Body of pancreas (tissue), 4 donors: Measurements from ENCODE around the gene ZMYND10. TPM values are rescaled to one million over a fixed set of nuclear protein-coding genes. Genes with fewer than 3 reads are reported as not detected.

Experiments
- ATAC-seq: fragments of 150-250 bp; one replicate; pipeline ENCODE4 v1.9.1; 2016
- DNase-seq, 4 donors: peaks; one replicate each; pipeline ENCODE4 v3.0.0-alpha.2; 2019
- H3K27ac ChIP-seq, 4 donors: fragments of 200-600 bp; sonication (generic); 1 replicate in 3 of 4; 2 replicates in 1 of 4; pipeline versions ENCODE4 v1.5.1 to v1.6.1; 2016 to 2019; ENCODE audit warnings: mild to moderate bottlenecking in 1 of 4, mixed read lengths in 1 of 4, moderate library complexity in 1 of 4
- H3K27me3 ChIP-seq, 2 donors: fragments of 200-600 bp; sonication (generic); one replicate each; pipeline ENCODE4 v1.6.0; 2016; ENCODE audit warnings: mild to moderate bottlenecking in 1 of 2
- H3K36me3 ChIP-seq, 2 donors: fragments of 200-600 bp; sonication (generic); replicated peaks in 1 of 2; 2 replicates each; pipeline ENCODE4 v1.5.1; 2016; ENCODE audit warnings: low read depth in 2 of 2; ENCODE audit not compliant: insufficient read depth in 1 of 2
- H3K4me1 ChIP-seq: fragments of 200-600 bp; sonication (generic); one replicate; pipeline ENCODE4 v1.6.0; 2016
- H3K4me3 ChIP-seq, 2 donors: fragments of 200-600 bp; sonication (generic); 1 replicate in 1 of 2; 2 replicates in 1 of 2; pipeline ENCODE4 v1.5.1; 2016 to 2019
- H3K9me3 ChIP-seq, 3 donors: fragments of 200-600 bp; sonication (generic); 1 replicate in 2 of 3; 2 replicates in 1 of 3; pipeline ENCODE4 v1.5.1; 2016
- CTCF ChIP-seq, 7 experiments: fragments of 450-650 bp in 4 of 7; fragments of 200-600 bp in 3 of 7; sonication (generic) in 3 of 7; IDR thresholded peaks; one replicate each; pipeline ENCODE4 v1.5.1; 2016 to 2019; ENCODE audit warnings: antibody characterized with exemption in 7 of 7
- POLR2A ChIP-seq, 3 donors: fragments of 450-650 bp; IDR thresholded peaks; one replicate each; pipeline ENCODE4 v1.6.1; 2016; ENCODE audit warnings: antibody characterized with exemption in 3 of 3, mild to moderate bottlenecking in 2 of 3
- WGBS, 2 donors: methylation state at CpG; one replicate each; pipeline ENCODE4 v1.1.5; 2017; 5-methylcytosine and 5-hydroxymethylcytosine counted together
- intact Hi-C: fragments of 100-400 bp; cut with DNase I; formaldehyde crosslinking; loops from one replicate; pipeline ENCODE4 v1.15.1; 2023
- total RNA-seq, 2 donors: library from RNA; depleted of rRNA; stranded (reverse); fragments of >200 nt; gene quantifications; one replicate each; pipeline ENCODE4 v1.1.0, GENCODE V29; 2016

ZMYND10 gene
- total RNA-seq, 2 donors from 2014 or later, result 1.3 to 2.3 TPM

- peak in 3 of 4 donors; percentile 43 to 73 (median 72) for DNase-seq
- Histone ChIP-seq H3K4me1 (peaks cover 19% of the 10 kb centered on the region), H3K36me3 (no peaks in the 10 kb centered on the region), H3K9me3 (no peaks in the 10 kb centered on the region), H3K27ac (peak overlapping the region in 3 of 4 donors; percentile 18 to 69 (median 27)), H3K27me3 (no peaks in the 10 kb centered on the region), H3K4me3 (no peak overlapping the region)
- no peak for TF ChIP-seq CTCF (IDR thresholded peaks at IDR 0.05)
- TF ChIP-seq POLR2A (IDR thresholded peaks at IDR 0.05), result no peak
- ATAC-seq, result no peak
- intact Hi-C loops, result no loop called here
- 37 to 61% methylated on average over 4 to 6 of the region's 6 CpGs for WGBS, 2 donors
Observed at GRCh38 chr3:50389414-50389767, 43.9 kb upstream of the ZMYND10 start.

DNA sequence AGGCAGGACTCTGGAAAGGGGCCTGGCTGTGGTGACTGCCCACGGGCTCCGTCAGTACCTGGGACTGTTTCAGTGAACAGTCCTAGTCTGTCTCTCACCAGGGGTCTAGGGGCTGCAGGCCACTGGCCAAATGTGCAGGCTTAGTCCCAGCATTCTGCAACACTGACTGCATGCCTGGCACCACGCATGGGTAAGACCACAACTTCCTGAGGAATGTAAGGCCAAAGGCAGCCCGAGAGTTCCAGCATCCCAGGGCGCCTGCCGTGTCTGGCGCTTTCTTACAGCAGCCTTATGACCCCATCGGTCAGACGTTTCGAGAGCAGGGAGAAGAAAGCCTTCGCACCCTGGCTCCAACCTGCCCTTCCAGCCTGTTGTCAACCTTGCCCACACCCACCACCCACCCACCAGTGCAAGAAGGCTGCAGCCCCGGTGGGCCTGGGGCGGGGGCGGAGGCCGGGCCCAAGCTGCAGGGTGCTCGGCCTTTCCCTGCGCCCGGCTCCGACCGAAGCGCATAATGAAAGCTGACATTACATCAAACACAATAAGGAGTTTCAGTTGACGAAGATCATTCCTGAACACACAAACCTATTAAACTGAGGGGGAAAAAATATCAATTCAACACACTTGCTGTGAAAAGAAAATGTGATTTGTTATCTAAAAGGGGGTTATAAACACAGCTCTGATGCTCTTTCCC lies 43.3 kb upstream of the ZMYND10 start:
- TF ChIP-seq CTCF (IDR thresholded peaks at IDR 0.05) (peak in 1 of 7 experiments; percentile 5), POLR2A (IDR thresholded peaks at IDR 0.05) (no peak)
- WGBS, 2 donors, result 76 to 82% methylated on average over 16 to 22 of the region's 22 CpGs

GRCh38 chr3:50388016-50388719 lies 42.6 kb upstream of the ZMYND10 start:
- Histone ChIP-seq H3K4me3 (no peak overlapping the region), H3K27ac (peak overlapping the region in 1 of 4 donors; percentile 30), H3K27me3 (no peaks in the 10 kb centered on the region), H3K36me3 (no peaks in the 10 kb centered on the region), H3K9me3 (no peaks in the 10 kb centered on the region), H3K4me1 (peaks cover 19% of the 10 kb centered on the region)
- 51 to 52% methylated on average over 8 to 24 of the region's 25 CpGs for WGBS, 2 donors
- intact Hi-C loops, result no loop called here
- ATAC-seq (peak; percentile 54), DNase-seq (peak; percentile 43 to 74 (median 62))
- TF ChIP-seq CTCF (IDR thresholded peaks at IDR 0.05) (peak in 6 of 7 experiments; percentile 26 to 61 (median 54)), POLR2A (IDR thresholded peaks at IDR 0.05) (no peak)

More for the DNA sequence above, 43.3 kb upstream of the ZMYND10 start:
- DNase-seq (peak in 2 of 4 donors; percentile 37 to 40), ATAC-seq (no peak)
- Histone ChIP-seq H3K4me1 (peaks cover 19% of the 10 kb centered on the region), H3K36me3 (no peaks in the 10 kb centered on the region), H3K4me3 (no peak overlapping the region), H3K27me3 (no peaks in the 10 kb centered on the region), H3K9me3 (no peaks in the 10 kb centered on the region), H3K27ac (peak overlapping the region in 2 of 4 donors; percentile 18 to 69)
- intact Hi-C loops, result no loop called here

- H3K27ac ChIP-seq, result no peak overlapping the region
- TF ChIP-seq POLR2A (IDR thresholded peaks at IDR 0.05) (no peak), CTCF (IDR thresholded peaks at IDR 0.05) (no peak)
- intact Hi-C loops, result no loop called here
- H3K9me3 ChIP-seq, result no peaks in the 10 kb centered on the region
- no peaks in the 10 kb centered on the region for H3K27me3 ChIP-seq
- H3K4me1 ChIP-seq, result peaks cover 13% of the 10 kb centered on the region
- no peak for DNase-seq
- 62 to 79% methylated on average over 13 of the region's 13 CpGs for WGBS, 2 donors
- H3K36me3 ChIP-seq, result no peaks in the 10 kb centered on the region
- H3K4me3 ChIP-seq, result no peak overlapping the region
- no peak for ATAC-seq
Observed at GRCh38 chr3:50385754-50386153, 40.2 kb upstream of the ZMYND10 start.
